ENCODE data around the gene SMG6. TPM values are rescaled to one million over a fixed set of nuclear protein-coding genes. Genes with fewer than 3 reads are reported as not detected.
A peak's percentile ranks its signal among the peaks of the same experiment; 100 is the strongest.

SMG6 gene
- total RNA-seq, 1 experiment from 2014 or later = 28.6 TPM

DNA sequence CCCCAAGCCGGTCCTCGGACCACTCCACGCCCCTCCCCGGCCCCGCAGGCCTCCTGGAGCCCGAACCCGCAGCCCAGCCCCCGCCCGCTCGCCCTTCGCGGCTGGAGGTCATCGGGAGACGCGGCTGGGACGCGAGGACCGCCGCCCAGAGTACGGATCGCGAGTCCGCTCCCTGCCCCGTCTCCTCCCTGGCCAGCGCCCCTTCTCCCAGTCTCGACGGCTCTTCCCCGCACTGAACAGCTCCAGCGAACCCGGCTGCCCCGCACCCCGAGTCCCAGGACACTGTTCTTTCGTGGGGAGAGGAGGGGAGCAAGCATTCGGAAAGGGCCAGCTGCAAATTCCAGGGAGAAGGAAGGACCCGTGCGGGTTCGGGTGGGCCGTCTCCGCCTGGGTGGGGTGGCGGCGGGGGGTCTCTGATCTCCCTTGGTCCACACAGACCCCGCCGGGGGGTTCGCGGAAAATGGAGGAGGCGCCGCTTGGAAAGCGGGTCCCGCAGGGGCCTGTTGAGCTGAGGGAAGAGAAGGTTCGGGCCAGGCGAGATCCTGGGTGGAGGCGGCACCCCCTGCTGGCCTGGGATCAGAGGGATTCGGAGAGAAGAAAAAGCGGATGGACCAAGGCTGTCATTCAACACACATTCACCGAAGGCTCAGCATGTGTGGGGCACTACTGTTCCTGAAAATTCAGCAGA lies 277.8 kb downstream of the SMG6 start:
- Histone ChIP-seq H3K18ac (ENCODE audit: insufficient read length, low read depth, low read length) (no peak overlapping the region), H3K27me3 (ENCODE audit: insufficient read depth, low read length) (peaks cover 62% of the 10 kb centered on the region), H2BK120ac (ENCODE audit: low read depth, low read length, poor library complexity, severe bottlenecking) (no peak overlapping the region), H3K14ac (ENCODE audit: insufficient read depth, low read length) (no peak overlapping the region), H3T11ph (ENCODE audit: low read length) (no peak overlapping the region), H2AK5ac (ENCODE audit: insufficient read length, low read length) (no peak overlapping the region), H3K56ac (ENCODE audit: insufficient read length, low read depth, low read length) (no peak overlapping the region), H4K5ac (ENCODE audit: insufficient read length, low read depth, low read length) (no peak overlapping the region), H3K4ac (ENCODE audit: low read depth, low read length) (no peak overlapping the region), H2BK12ac (ENCODE audit: insufficient read length, low read depth, low read length) (no peak overlapping the region), H3K79me2 (ENCODE audit: insufficient read depth, low read length) (no peaks in the 10 kb centered on the region), H3K9me3 (ENCODE audit: control insufficient read depth, low read depth, low read length) (no peaks in the 10 kb centered on the region), H2BK15ac (ENCODE audit: low read depth, low read length) (no peak overlapping the region), H3K23ac (ENCODE audit: insufficient read length, low read depth, low read length) (no peak overlapping the region), H4K91ac (ENCODE audit: insufficient read length, low read depth, low read length) (no peak overlapping the region), H4K8ac (replicated peaks; ENCODE audit: insufficient read length, low read depth, low read length) (no peak overlapping the region), H4K20me1 (ENCODE audit: control insufficient read depth, insufficient read depth, insufficient read length) (no peaks in the 10 kb centered on the region), H3K9ac (ENCODE audit: extremely low read depth, insufficient read length, low read length) (no peak overlapping the region), H2BK5ac (ENCODE audit: insufficient read length, low read length) (no peak overlapping the region), H2BK20ac (ENCODE audit: low read depth, low read length, poor library complexity, severe bottlenecking) (no peak overlapping the region), H3K4me2 (ENCODE audit: insufficient read depth, insufficient read length, low read length) (peak overlapping the region; percentile 3), H3K79me1 (ENCODE audit: insufficient read depth, low read depth, low read length, poor library complexity, severe bottlenecking) (no peaks in the 10 kb centered on the region), H2AFZ (ENCODE audit: low read length) (no peak overlapping the region), H3K4me1 (ENCODE audit: insufficient read depth, low read length) (no peaks in the 10 kb centered on the region), H3K27ac (ENCODE audit: insufficient read length, low read depth, low read length) (no peak overlapping the region), H3K23me2 (ENCODE audit: insufficient read length, low read depth, low read length, poor library complexity, severe bottlenecking) (peaks cover 23% of the 10 kb centered on the region)
- WGBS (ENCODE audit: extremely low coverage, insufficient read length, low lambda C conversion rate) = no CpG with 5 or more reads among the region's 55 CpGs
- H3K27ac Mint-ChIP-seq = no peak overlapping the region
- peak overlapping the region; percentile 49 to 79 for H3K4me3 Mint-ChIP-seq
- peak; percentile 75 for DNase-seq
- H3K36me3 Mint-ChIP-seq (ENCODE audit: insufficient read depth in 1 of 3, low read depth in 3 of 3) = no peaks in the 10 kb centered on the region; a peak in 1 of 7 replicates
- H3K4me1 Mint-ChIP-seq = peaks cover 10 to 20% of the 10 kb centered on the region in 2 experiments
- peaks cover 85% of the 10 kb centered on the region for H3K27me3 Mint-ChIP-seq (ENCODE audit: low read depth)
- peaks cover 5 to 6% of the 10 kb centered on the region in 2 experiments; a peak in 4 of 5 replicates for H3K9me3 Mint-ChIP-seq
- TF ChIP-seq, protein P1, sequence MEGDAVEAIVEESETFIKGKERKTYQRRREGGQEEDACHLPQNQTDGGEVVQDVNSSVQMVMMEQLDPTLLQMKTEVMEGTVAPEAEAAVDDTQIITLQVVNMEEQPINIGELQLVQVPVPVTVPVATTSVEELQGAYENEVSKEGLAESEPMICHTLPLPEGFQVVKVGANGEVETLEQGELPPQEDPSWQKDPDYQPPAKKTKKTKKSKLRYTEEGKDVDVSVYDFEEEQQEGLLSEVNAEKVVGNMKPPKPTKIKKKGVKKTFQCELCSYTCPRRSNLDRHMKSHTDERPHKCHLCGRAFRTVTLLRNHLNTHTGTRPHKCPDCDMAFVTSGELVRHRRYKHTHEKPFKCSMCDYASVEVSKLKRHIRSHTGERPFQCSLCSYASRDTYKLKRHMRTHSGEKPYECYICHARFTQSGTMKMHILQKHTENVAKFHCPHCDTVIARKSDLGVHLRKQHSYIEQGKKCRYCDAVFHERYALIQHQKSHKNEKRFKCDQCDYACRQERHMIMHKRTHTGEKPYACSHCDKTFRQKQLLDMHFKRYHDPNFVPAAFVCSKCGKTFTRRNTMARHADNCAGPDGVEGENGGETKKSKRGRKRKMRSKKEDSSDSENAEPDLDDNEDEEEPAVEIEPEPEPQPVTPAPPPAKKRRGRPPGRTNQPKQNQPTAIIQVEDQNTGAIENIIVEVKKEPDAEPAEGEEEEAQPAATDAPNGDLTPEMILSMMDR (conservative IDR thresholded peaks at IDR 0.05) = peak; percentile 49; the same call in 2 of the 3 replicates
